Brain pericyte (primary cell): ENCODE data around the gene OSBPL10.
"Not testable (repeated sequence)": the region's sequence is repeated elsewhere in the genome, so short reads cannot be mapped to it uniquely, and the experiment has no call there.

ENCODE experiments used
- DNase-seq: peaks from one replicate; pipeline ENCODE4 v3.0.0-alpha.2; 2012; ENCODE audit warnings: low read depth, low spot score

The OSBPL10 gene

GRCh38 chr3:31815631-31816440, 165.2 kb downstream of the OSBPL10 start:
- no peak for DNase-seq

GRCh38 chr3:31815006-31815405, 166.1 kb downstream of the OSBPL10 start:
- no peak for DNase-seq

GRCh38 chr3:31813686-31814085, 167.4 kb downstream of the OSBPL10 start:
- DNase-seq = no peak

- no peak for DNase-seq
Measured at GRCh38 chr3:31813197-31813596, 167.9 kb downstream of the OSBPL10 start.

GRCh38 chr3:31810991-31811433, 170.1 kb downstream of the OSBPL10 start:
- no peak for DNase-seq

GRCh38 chr3:31808143-31808720, 172.8 kb downstream of the OSBPL10 start:
- no peak for DNase-seq

- DNase-seq = no peak
Measured at GRCh38 chr3:31804251-31805051, 176.6 kb downstream of the OSBPL10 start.

- DNase-seq = no peak
Measured at GRCh38 chr3:31802981-31803740, 177.9 kb downstream of the OSBPL10 start.

GRCh38 chr3:31800436-31800835, 180.6 kb downstream of the OSBPL10 start:
- DNase-seq = no peak

- no peak for DNase-seq
Measured at GRCh38 chr3:31798840-31799239, 182.2 kb downstream of the OSBPL10 start.

GRCh38 chr3:31793821-31794220, 187.2 kb downstream of the OSBPL10 start:
- no peak for DNase-seq

GRCh38 chr3:31791090-31791430, 190.0 kb downstream of the OSBPL10 start:
- DNase-seq = no peak

- DNase-seq = no peak
Measured at GRCh38 chr3:31790193-31791089, 190.6 kb downstream of the OSBPL10 start.

GRCh38 chr3:31789429-31789828, 191.6 kb downstream of the OSBPL10 start:
- no peak for DNase-seq

- DNase-seq = no peak
Measured at GRCh38 chr3:31785734-31786133, 195.3 kb downstream of the OSBPL10 start.

GRCh38 chr3:31785286-31785685, 195.8 kb downstream of the OSBPL10 start:
- DNase-seq = no peak

- not testable (repeated sequence) for DNase-seq
Measured at GRCh38 chr3:31783851-31784250, 197.2 kb downstream of the OSBPL10 start.

GRCh38 chr3:31782306-31782705, 198.8 kb downstream of the OSBPL10 start:
- DNase-seq = not testable (repeated sequence)

GRCh38 chr3:31779514-31779913, 201.5 kb downstream of the OSBPL10 start:
- no peak for DNase-seq

GRCh38 chr3:31777887-31778286, 203.2 kb downstream of the OSBPL10 start:
- no peak for DNase-seq

- no peak for DNase-seq
Measured at GRCh38 chr3:31777092-31777491, 204.0 kb downstream of the OSBPL10 start.
